GM12874 (cell line): ENCODE data around the gene AKAP11.

ENCODE experiments used
- CTCF ChIP-seq: IDR thresholded peaks from 2 replicates; pipeline ENCODE4 v1.5.1; 2011; ENCODE audit warnings: low read depth, mild to moderate bottlenecking, control low read depth, low read length, moderate library complexity; ENCODE audit not compliant: insufficient read depth

The AKAP11 gene

GRCh38 chr13:42320375-42320787, 48.4 kb downstream of the AKAP11 start:
- no peak for TF ChIP-seq CTCF

GRCh38 chr13:42322806-42323205, 50.9 kb downstream of the AKAP11 start:
- no peak for TF ChIP-seq CTCF

- TF ChIP-seq CTCF, result no peak
These were observed 52.8 kb downstream of the AKAP11 start for GRCh38 chr13:42324704-42325103.

GRCh38 chr13:42327725-42328124, 55.8 kb downstream of the AKAP11 start:
- no peak for TF ChIP-seq CTCF

- no peak for TF ChIP-seq CTCF
These were observed 56.7 kb downstream of the AKAP11 start for GRCh38 chr13:42328672-42329071.

- TF ChIP-seq CTCF, result no peak
These were observed 57.3 kb downstream of the AKAP11 start for GRCh38 chr13:42329239-42329638.

- no peak for TF ChIP-seq CTCF
These were observed 59.1 kb downstream of the AKAP11 start for GRCh38 chr13:42331009-42331408.
